ENCODE results near the gene MROH2B. TPM values are rescaled to one million over a fixed set of nuclear protein-coding genes. Genes with fewer than 3 reads are reported as not detected.

MROH2B gene
- total and polyA plus RNA-seq, 2 of the 13 experiments (the other 11 are each of a cell fraction or from before 2014, with no cell fraction given), result not detected

GRCh38 chr5:41109186-41109585 is 38.0 kb upstream of the MROH2B start:
- Histone ChIP-seq H3K27ac (ENCODE audit: extremely low read length, insufficient read depth, low read length) (no peak overlapping the region), H3K4me3 (replicated peaks in 1 of 3; ENCODE audit: insufficient read depth in 1 of 3, low read depth in 2 of 3, low read length in 3 of 3) (no peak overlapping the region), H2AFZ (ENCODE audit: low read length) (no peak overlapping the region), H4K20me1 (ENCODE audit: insufficient read depth, low read length) (no peaks in the 10 kb centered on the region), H3K79me2 (ENCODE audit: insufficient read depth, low read length) (no peaks in the 10 kb centered on the region), H3K9me3 (ENCODE audit: low read length) (no peaks in the 10 kb centered on the region), H3K36me3 (replicated peaks in 1 of 2; ENCODE audit: control insufficient read depth in 1 of 2, insufficient read depth in 2 of 2, low read length in 2 of 2) (no peaks in the 10 kb centered on the region), H3K27me3 (ENCODE audit: control insufficient read depth in 1 of 2, insufficient read depth in 2 of 2, low read length in 2 of 2) (no peaks in the 10 kb centered on the region), H3K4me2 (ENCODE audit: low read depth, low read length) (no peak overlapping the region), H3K4me1 (ENCODE audit: insufficient read depth, low read length) (no peaks in the 10 kb centered on the region), H3K9ac (ENCODE audit: insufficient read depth, low read depth, low read length) (no peak overlapping the region)
- no peak for DNase-seq (ENCODE audit: low spot score)
- no peak for ATAC-seq
- in situ Hi-C loops (cut with HindIII; ENCODE audit: extremely low pct_ligation_motif_present, low pct_unique_long_range_greater_than_20kb) (no loop called here), intact Hi-C loops (cut with micrococcal nuclease; ENCODE audit: unreplicated experiment) (no loop called here)
- TF ChIP-seq, protein P1, sequence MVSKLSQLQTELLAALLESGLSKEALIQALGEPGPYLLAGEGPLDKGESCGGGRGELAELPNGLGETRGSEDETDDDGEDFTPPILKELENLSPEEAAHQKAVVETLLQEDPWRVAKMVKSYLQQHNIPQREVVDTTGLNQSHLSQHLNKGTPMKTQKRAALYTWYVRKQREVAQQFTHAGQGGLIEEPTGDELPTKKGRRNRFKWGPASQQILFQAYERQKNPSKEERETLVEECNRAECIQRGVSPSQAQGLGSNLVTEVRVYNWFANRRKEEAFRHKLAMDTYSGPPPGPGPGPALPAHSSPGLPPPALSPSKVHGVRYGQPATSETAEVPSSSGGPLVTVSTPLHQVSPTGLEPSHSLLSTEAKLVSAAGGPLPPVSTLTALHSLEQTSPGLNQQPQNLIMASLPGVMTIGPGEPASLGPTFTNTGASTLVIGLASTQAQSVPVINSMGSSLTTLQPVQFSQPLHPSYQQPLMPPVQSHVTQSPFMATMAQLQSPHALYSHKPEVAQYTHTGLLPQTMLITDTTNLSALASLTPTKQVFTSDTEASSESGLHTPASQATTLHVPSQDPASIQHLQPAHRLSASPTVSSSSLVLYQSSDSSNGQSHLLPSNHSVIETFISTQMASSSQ (IDR thresholded peaks at IDR 0.05; ENCODE audit: low read depth), result no peak
- TF ChIP-seq, protein P1 (CRISPR knock-in tag; IDR thresholded peaks at IDR 0.05; ENCODE audit: borderline replicate concordance), result no peak
- TF ChIP-seq NR2C2 (CRISPR knock-in tag; IDR thresholded peaks at IDR 0.05; ENCODE audit: borderline replicate concordance) (no peak), ZNF20 (CRISPR knock-in tag; IDR thresholded peaks at IDR 0.05) (no peak), FOXA3 (CRISPR knock-in tag; IDR thresholded peaks at IDR 0.05) (no peak), NAIF1 (CRISPR knock-in tag; IDR thresholded peaks at IDR 0.05; ENCODE audit: borderline replicate concordance) (no peak)
- no peak for FAIRE-seq
- BruUV-seq (replicated peaks), result no TSS peak
- CTCF ChIA-PET (ENCODE audit: low intra/inter-chr PET ratio, low total read pairs), result no interaction called here
- POLR2A ChIA-PET, result no interaction called here

Measured in HepG2 (cell line).